Measurements from ENCODE around the gene DNMBP.

DNMBP gene, protein sequence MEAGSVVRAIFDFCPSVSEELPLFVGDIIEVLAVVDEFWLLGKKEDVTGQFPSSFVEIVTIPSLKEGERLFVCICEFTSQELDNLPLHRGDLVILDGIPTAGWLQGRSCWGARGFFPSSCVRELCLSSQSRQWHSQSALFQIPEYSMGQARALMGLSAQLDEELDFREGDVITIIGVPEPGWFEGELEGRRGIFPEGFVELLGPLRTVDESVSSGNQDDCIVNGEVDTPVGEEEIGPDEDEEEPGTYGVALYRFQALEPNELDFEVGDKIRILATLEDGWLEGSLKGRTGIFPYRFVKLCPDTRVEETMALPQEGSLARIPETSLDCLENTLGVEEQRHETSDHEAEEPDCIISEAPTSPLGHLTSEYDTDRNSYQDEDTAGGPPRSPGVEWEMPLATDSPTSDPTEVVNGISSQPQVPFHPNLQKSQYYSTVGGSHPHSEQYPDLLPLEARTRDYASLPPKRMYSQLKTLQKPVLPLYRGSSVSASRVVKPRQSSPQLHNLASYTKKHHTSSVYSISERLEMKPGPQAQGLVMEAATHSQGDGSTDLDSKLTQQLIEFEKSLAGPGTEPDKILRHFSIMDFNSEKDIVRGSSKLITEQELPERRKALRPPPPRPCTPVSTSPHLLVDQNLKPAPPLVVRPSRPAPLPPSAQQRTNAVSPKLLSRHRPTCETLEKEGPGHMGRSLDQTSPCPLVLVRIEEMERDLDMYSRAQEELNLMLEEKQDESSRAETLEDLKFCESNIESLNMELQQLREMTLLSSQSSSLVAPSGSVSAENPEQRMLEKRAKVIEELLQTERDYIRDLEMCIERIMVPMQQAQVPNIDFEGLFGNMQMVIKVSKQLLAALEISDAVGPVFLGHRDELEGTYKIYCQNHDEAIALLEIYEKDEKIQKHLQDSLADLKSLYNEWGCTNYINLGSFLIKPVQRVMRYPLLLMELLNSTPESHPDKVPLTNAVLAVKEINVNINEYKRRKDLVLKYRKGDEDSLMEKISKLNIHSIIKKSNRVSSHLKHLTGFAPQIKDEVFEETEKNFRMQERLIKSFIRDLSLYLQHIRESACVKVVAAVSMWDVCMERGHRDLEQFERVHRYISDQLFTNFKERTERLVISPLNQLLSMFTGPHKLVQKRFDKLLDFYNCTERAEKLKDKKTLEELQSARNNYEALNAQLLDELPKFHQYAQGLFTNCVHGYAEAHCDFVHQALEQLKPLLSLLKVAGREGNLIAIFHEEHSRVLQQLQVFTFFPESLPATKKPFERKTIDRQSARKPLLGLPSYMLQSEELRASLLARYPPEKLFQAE (N-terminal part only)

GRCh38 chr10:100009793-100010676, at the start of gene DNMBP:
TSS of gene DNMBP (minus strand) at chr10:100009947. CDS start at chr10:99972124, 37,823 bp downstream.
- DNase-seq (ENCODE audit: low read depth), result peak; percentile 78

GRCh38 chr10:100057948-100058347, 48.2 kb upstream of the DNMBP start:
- DNase-seq (ENCODE audit: low read depth), result no peak

DNA sequence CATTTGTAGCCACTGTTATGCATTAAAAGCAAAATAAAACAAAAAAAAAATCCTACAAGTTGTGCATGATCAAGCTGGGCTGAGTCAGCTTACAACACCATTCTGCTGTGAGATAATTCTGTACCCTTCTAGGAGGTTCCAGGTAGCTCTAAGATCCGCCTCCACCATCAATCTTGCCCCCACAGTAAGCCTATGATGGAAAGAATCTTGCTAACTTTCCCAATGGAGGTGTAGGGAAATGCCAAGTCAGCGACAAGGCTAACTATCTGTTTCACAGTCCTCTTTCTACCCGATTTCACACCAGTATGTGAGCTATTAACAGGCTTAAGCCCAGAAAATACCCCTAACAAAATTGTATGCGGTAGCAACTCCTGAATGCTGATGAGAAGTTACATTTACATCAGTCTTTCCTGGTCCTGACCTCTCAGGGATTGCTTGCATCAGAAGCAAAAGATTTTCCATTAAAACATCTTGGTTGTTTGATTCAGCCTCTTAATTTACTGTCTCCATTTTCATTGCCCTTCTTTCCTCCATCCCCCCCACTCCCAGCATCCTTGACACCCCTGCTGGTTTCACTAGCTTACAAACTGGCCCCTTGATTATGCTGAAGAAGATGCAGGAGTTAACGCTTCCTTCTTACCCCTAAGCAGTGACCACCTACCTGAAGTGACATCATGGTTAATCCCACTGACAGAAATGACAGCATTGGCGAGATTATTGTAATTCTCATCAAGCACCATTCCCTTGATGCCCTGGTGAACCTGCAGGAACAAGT, 44.1 kb upstream of the DNMBP start:
- DNase-seq (ENCODE audit: low read depth), result no peak

- DNase-seq (ENCODE audit: low read depth), result peak; percentile 73
Measured at GRCh38 chr10:100046021-100046486, 36.3 kb upstream of the DNMBP start.

GRCh38 chr10:100045592-100045991, 35.8 kb upstream of the DNMBP start:
- DNase-seq (ENCODE audit: low read depth), result no peak

GRCh38 chr10:100043796-100044195, 34.0 kb upstream of the DNMBP start:
- peak; percentile 18 for DNase-seq (ENCODE audit: low read depth)

DNA sequence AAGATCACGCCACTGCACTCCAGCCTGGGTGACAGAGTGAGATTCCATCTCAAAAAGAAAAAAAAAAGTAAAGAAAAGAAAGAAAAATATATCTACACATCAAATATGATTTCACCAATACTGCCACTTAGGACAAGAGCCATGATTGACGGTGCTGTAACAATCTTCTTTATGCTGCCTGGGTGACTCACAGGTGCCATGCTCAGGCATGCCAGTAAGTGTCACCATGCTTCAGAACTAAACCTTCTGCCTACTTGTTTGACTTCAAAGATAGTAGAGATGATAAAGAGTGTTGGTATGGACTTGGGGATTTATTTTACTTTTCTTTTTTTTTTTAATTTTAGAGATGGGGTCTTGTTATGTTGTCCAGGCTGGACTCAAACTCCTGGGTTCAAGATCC, 33.6 kb upstream of the DNMBP start:
- no peak for DNase-seq (ENCODE audit: low read depth)

DNA sequence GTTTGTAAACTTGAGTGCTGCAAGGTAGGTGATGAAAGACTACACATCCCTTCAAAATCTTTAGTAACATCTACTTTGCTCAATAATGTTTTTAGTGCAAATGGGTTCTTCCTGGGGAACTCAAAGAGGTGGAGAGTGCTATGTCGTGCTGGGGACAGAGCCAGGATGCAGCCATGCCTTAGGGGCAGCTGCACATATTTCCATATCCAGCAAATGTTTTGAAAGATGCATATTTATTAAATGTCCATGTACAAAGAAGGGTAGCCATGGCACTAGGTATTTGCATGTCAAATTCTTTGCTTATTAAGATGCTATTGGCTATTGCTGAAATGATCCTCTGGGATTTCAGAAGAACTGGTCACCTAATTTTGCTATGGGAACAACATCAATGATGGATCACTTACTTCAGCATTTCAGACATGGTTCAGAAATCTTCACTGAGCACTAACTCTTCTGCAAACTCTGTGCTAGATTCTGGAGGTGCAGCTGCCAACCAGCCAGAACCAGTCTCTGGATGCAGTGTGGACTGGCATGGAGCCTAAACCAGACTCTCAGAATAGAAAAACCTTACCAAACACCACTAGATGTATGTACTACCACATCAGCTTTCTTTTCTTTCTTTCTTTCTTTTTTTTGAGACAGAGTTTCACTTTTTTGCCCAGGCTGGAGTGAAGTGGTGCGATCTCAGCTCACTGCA, 31.7 kb upstream of the DNMBP start:
- peak; percentile 3 for DNase-seq (ENCODE audit: low read depth)

DNA sequence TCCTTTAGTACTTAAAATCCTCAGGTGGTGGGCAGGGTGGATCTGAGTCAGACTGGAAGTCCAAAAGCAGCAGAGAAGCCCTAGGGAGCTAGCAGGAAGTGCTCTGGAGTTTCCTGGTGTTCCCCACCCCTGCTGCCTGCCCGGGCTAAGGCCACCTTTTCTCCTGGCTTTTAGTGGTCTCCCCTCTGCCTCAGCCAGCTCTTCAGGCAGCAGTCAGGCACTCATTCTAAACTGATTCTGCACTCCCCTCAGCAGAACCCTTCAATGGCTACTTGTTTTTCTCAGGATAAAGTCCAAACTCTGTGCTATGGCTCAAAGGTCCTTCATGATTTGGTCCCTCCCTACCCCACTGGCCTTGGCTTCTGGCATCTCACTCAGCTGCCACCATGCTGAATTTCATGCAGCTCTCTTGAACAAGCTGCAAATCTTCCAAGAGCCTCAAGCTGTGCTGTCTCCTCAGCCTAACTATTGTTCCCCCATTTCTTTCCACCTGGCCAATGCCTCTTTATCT, 28.9 kb upstream of the DNMBP start:
- no peak for DNase-seq (ENCODE audit: low read depth)

- no peak for DNase-seq (ENCODE audit: low read depth)
Measured at GRCh38 chr10:100037758-100038315, 28.1 kb upstream of the DNMBP start.

GRCh38 chr10:100036850-100037249, 27.1 kb upstream of the DNMBP start:
- DNase-seq (ENCODE audit: low read depth), result no peak

DNA sequence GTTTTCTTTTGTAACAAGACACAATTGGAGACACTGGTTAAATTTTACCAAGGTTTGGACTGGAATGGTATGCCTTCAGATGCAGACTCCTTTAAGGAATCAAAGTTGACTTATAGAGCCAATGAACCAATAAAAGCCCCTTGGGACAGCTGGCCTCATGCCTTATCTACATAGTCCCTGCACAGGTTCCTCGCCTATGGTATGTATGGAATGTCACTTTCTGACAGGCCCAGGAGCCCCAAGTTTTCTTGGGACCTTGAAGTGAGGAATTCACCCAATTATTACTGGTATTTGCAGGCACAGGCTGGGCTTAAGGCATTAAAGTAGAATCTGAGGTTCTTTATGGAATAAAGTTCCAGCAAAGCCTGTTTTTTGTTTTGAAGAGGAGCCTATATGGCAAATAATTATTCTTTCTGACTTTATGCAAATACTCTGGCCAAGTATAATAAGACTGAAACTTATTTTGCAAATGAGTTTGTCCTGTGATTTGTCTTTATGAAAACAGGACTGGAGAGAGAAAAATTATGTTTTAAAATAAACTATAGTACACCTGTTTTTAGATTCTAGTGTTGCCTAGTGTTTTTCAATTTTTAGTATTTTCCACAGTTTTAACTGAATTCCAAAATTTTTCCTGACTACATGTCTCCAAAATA, 24.1 kb upstream of the DNMBP start:
- DNase-seq (ENCODE audit: low read depth), result no peak

DNA sequence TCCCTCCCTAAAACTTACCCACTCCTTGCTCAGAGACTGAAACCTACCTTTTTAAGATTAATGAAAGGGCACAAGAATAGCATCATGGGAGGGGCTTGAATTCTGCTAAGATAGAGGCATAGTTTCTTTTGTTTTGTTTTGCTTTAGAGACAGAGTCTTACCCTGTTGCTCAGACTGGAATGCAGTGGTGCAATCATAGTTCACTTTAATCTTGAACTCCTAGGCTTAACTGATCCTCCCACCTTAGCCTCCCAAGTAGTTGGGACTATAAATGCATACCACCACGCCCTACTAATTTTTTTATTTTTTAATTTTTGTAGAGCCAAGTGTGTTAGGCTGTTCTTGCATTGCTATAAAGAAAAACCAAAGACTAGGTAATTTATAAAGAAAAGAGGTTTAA, 17.7 kb upstream of the DNMBP start:
- DNase-seq (ENCODE audit: low read depth), result no peak

GRCh38 chr10:100025576-100025975, 15.8 kb upstream of the DNMBP start:
- peak; percentile 87 for DNase-seq (ENCODE audit: low read depth)

DNA sequence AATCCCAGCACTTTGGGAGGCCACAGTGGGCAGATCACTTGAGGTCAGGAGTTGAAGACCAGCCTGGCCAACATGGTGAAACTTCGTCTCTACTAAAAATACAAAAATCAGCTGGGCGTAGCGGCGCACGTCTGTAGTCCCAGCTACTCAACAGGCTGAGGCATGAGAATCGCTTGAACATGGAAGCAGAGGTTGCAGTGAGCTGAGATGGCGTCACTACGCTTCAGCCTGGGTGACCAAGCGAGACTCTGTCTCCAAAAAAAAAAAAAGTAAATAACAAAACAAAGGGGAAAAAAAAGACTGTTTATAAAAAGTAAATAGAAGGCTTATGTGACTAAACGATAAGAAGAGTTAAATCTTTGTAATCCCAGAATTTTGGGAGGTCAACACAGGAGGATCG, 15.0 kb upstream of the DNMBP start:
- DNase-seq (ENCODE audit: low read depth), result no peak

DNA sequence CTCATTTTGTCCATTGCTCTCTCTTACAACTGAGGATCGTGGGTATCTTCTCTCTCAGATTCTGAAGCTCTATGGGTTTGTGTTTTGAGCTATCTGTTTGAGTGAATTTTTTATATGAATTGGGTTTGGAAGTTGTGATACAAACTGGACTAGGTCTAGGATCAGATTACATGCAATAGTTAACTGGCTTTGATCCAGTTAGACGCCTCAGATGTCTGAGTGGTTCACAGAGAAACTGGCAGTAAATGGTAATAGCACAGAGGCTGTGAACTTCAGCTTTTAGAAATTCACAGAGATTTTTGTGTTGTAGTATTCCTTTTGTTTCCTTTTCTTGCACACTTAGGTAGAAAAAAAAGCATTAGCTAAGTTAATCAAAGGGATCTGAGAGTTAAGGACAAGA, 12.7 kb upstream of the DNMBP start:
- DNase-seq (ENCODE audit: low read depth), result peak; percentile 50

DNA sequence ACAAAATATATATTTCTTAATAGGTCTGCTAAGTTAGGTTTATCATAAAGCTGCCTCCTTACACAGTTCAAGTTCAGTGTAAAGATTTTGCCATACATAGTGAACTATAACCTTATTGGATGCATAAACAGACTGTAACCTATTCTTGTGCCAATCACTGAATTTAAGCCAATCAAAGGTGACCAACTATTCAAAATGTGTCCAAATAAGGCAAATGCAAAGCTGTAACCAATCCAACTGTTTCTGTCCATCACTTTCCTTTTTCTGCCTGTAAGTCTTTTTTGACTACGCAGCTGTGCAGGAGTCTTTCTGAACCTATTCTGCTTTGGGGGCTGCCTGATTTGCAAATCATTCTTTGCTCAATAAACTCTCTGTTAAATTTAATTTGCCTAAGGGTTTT, 11.6 kb upstream of the DNMBP start:
- no peak for DNase-seq (ENCODE audit: low read depth)

DNA sequence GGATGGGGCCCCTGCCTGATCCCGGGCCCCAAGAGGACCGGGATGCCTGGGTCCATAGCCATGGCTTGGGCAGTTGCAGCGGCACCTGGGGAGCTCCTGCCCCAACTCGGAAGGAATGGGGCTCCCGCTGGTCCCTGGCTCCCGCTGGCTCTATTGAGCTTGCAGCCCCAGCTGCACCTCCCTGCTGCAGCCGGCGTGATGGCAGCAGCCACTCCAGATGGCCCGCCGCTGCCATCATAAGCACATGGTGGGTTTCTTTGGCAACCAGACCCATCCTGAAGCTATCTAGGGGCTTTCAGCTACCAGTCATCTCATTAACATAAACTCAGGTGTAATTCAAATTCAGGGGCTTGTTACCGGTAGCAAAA, 11.1 kb upstream of the DNMBP start:
- no peak for DNase-seq (ENCODE audit: low read depth)

Measured in fibroblast of gingiva (primary cell).